BLaER1 (cell line): ENCODE results near the gene MTHFSD.
A peak's percentile ranks its signal among the peaks of the same experiment; 100 is the strongest.

Source experiments
- H3K27ac ChIP-seq: shearing (Covaris generic); formaldehyde crosslinking; 2 replicates; pipeline ENCODE4 v1.8.1; 2022
- H3K27me3 ChIP-seq: shearing (Covaris generic); formaldehyde crosslinking; 2 replicates; pipeline ENCODE4 v1.8.1; 2022
- H3K36me3 ChIP-seq: shearing (Covaris generic); formaldehyde crosslinking; 2 replicates; pipeline ENCODE4 v1.8.1; 2022
- H3K4me1 ChIP-seq: shearing (Covaris generic); formaldehyde crosslinking; 2 replicates; pipeline ENCODE4 v1.8.1; 2022
- H3K4me2 ChIP-seq: shearing (Covaris generic); formaldehyde crosslinking; 2 replicates; pipeline ENCODE4 v1.8.1; 2022
- H3K4me3 ChIP-seq: shearing (Covaris generic); formaldehyde crosslinking; 2 replicates; pipeline ENCODE4 v1.8.1; 2022
- H3K9ac ChIP-seq: shearing (Covaris generic); formaldehyde crosslinking; 2 replicates; pipeline ENCODE4 v1.8.1; 2022
- H3K9me3 ChIP-seq: shearing (Covaris generic); formaldehyde crosslinking; 2 replicates; pipeline ENCODE4 v1.8.1; 2022
- H4K20me1 ChIP-seq: shearing (Covaris generic); formaldehyde crosslinking; 2 replicates; pipeline ENCODE4 v1.8.1; 2022
- Cebpa-rat ChIP-seq: shearing (Covaris generic); IDR thresholded peaks from 2 replicates; pipeline ENCODE4 v1.8.1; 2022

Gene MTHFSD

DNA sequence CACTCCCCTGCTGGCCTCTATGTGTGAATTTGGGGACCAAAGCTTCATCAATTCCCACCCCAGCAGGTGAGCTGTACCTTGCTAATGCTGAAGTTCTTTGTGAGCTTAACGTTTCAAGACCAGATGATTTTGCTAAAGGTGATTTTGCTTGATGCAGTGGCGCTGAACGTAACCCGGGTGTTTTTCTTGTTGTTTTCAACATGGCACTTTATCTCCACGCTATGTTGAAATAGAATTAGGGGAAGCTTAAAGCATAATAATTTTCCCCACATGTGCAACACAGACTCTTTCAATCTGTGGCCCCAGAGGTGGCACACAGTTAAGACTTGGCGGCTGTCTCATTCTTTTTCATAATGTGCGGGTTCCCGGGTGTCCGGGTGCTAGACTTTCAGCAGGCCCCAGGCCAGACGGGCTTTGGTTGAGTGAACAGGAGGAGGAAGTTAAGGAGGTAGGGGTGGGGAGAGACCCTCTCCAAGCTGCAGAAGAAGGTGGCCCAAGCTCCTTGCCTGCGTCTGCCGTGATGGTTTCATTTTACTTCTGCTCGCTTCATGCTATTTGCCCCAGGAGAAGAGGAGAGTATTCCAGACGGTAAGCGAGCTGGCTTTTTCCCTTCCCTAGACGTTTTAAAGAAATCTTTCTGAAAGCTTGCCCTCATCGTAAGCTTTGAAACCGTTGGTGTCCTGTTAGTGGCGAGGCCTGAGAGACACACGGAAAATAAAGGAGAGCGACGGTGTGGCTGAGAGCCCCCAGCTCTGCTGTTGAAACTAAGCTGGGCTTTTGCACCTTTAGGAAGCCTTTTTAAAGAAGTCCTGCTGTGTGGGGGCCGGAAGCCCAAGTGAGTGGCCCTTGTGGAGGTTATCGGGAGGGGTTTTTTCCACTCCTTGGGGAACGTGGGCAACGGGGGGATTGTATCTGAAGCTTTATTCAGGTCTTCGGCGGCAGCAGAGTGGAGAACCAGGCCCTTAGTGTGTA, 15.8 kb upstream of the MTHFSD start:
- no peak for TF ChIP-seq Cebpa-rat
- Histone ChIP-seq H3K9me3 (no peaks in the 10 kb centered on the region), H3K4me3 (peak overlapping the region; percentile 43), H3K27me3 (peaks cover 89% of the 10 kb centered on the region), H3K27ac (no peak overlapping the region), H3K4me1 (peaks cover 25% of the 10 kb centered on the region), H3K4me2 (peak overlapping the region; percentile 76), H4K20me1 (peaks cover 23% of the 10 kb centered on the region), H3K36me3 (no peaks in the 10 kb centered on the region), H3K9ac (no peak overlapping the region)

DNA sequence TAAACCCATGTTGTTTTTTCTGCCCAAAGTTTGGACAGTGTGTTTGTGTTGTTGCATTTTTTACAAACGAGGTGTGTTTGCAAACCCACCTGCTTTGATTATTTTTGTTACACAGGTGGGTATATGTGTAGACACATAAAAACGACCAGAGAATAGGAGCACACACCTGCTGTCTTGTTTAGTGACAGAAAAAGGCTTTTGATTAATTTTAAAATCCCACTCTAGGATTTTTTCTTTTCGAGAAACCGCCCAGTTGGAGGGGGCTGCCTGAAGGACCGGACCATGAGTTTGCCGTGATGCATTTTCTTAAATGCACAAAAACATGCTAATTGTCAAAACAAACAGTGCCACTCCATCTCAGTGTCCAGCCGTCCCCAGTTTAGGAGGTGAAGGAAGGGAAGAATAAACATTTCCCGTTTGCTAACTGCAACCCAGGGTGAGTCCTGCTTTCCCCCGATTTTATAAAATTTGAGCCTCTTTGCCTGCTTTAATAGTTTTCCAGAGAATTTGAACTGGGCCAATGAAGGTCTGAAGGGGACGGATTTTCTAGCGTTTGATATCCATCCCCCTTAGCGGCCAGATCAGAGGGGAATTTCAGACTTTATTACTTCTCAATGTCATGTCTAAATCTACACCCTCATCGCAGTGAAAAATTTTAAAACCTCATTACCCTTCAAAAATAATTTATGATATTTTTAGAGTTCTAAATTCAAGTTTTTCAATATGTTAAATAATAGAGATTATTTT, 14.8 kb upstream of the MTHFSD start:
- Histone ChIP-seq H3K36me3 (no peaks in the 10 kb centered on the region), H3K4me1 (peaks cover 25% of the 10 kb centered on the region), H3K9ac (no peak overlapping the region), H3K4me3 (no peak overlapping the region), H3K9me3 (no peaks in the 10 kb centered on the region), H3K4me2 (no peak overlapping the region), H4K20me1 (peaks cover 23% of the 10 kb centered on the region), H3K27me3 (peaks cover 89% of the 10 kb centered on the region), H3K27ac (no peak overlapping the region)
- TF ChIP-seq Cebpa-rat: no peak

DNA sequence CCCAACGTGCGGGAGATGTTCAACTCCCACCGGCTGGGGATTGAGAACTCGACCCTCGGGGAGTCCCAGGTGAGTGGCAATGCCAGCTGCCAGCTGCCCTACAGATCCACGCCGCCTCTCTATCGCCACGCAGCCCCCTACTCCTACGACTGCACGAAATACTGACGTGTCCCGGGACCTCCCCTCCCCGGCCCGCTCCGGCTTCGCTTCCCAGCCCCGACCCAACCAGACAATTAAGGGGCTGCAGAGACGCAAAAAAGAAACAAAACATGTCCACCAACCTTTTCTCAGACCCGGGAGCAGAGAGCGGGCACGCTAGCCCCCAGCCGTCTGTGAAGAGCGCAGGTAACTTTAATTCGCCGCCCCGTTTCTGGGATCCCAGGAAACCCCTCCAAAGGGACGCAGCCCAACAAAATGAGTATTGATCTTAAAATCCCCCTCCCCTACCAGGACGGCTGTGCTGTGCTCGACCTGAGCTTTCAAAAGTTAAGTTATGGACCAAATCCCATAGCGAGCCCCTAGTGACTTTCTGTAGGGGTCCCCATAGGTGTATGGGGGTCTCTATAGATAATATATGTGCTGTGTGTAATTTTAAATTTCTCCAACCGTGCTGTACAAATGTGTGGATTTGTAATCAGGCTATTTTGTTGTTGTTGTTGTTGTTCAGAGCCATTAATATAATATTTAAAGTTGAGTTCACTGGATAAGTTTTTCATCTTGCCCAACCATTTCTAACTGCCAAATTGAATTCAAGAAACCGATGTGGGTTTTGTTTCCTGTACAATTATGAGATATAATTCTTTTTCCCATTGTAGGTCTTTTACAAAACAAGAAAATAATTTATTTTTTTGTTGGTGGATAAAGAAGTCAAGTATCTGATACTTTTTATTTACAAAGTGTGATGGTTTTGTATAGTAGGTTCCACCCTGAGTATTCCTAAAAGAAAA, 13.9 kb upstream of the MTHFSD start:
- Histone ChIP-seq H3K27me3 (peaks cover 89% of the 10 kb centered on the region), H4K20me1 (peaks cover 23% of the 10 kb centered on the region), H3K9me3 (no peaks in the 10 kb centered on the region), H3K4me1 (peaks cover 25% of the 10 kb centered on the region), H3K4me3 (no peak overlapping the region), H3K9ac (no peak overlapping the region), H3K27ac (no peak overlapping the region), H3K36me3 (no peaks in the 10 kb centered on the region), H3K4me2 (no peak overlapping the region)
- TF ChIP-seq Cebpa-rat: no peak

DNA sequence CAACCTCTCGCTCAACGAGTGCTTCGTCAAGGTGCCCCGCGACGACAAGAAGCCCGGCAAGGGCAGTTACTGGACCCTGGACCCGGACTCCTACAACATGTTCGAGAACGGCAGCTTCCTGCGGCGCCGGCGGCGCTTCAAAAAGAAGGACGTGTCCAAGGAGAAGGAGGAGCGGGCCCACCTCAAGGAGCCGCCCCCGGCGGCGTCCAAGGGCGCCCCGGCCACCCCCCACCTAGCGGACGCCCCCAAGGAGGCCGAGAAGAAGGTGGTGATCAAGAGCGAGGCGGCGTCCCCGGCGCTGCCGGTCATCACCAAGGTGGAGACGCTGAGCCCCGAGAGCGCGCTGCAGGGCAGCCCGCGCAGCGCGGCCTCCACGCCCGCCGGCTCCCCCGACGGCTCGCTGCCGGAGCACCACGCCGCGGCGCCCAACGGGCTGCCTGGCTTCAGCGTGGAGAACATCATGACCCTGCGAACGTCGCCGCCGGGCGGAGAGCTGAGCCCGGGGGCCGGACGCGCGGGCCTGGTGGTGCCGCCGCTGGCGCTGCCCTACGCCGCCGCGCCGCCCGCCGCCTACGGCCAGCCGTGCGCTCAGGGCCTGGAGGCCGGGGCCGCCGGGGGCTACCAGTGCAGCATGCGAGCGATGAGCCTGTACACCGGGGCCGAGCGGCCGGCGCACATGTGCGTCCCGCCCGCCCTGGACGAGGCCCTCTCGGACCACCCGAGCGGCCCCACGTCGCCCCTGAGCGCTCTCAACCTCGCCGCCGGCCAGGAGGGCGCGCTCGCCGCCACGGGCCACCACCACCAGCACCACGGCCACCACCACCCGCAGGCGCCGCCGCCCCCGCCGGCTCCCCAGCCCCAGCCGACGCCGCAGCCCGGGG, 12.9 kb upstream of the MTHFSD start:
- H3K27ac ChIP-seq: no peak overlapping the region
- H3K9ac ChIP-seq: no peak overlapping the region
- no peak for TF ChIP-seq Cebpa-rat
- peaks cover 29% of the 10 kb centered on the region for H3K4me1 ChIP-seq
- H4K20me1 ChIP-seq: peaks cover 23% of the 10 kb centered on the region
- H3K4me2 ChIP-seq: no peak overlapping the region
- no peaks in the 10 kb centered on the region for H3K9me3 ChIP-seq
- H3K27me3 ChIP-seq: peaks cover 89% of the 10 kb centered on the region
- H3K36me3 ChIP-seq: no peaks in the 10 kb centered on the region
- peak overlapping the region; percentile 70 for H3K4me3 ChIP-seq

DNA sequence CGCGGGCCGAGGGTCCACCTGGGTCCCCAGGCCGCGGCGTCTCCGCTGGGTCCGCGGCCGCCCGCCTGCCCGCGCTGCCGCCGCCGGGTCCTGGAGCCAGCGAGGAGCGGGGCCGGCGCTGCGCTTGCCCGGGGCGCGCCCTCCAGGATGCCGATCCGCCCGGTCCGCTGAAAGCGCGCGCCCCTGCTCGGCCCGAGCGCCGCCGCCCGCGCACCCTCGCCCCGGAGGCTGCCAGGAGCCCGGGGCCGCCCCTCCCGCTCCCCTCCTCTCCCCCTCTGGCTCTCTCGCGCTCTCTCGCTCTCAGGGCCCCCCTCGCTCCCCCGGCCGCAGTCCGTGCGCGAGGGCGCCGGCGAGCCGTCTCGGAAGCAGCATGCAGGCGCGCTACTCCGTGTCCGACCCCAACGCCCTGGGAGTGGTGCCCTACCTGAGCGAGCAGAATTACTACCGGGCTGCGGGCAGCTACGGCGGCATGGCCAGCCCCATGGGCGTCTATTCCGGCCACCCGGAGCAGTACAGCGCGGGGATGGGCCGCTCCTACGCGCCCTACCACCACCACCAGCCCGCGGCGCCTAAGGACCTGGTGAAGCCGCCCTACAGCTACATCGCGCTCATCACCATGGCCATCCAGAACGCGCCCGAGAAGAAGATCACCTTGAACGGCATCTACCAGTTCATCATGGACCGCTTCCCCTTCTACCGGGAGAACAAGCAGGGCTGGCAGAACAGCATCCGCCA, 12.1 kb upstream of the MTHFSD start:
- no peak overlapping the region for H3K9ac ChIP-seq
- H3K36me3 ChIP-seq: no peaks in the 10 kb centered on the region
- H3K4me3 ChIP-seq: peak overlapping the region; percentile 70
- peaks cover 29% of the 10 kb centered on the region for H3K4me1 ChIP-seq
- no peak overlapping the region for H3K27ac ChIP-seq
- TF ChIP-seq Cebpa-rat: no peak
- H3K27me3 ChIP-seq: peaks cover 83% of the 10 kb centered on the region
- no peaks in the 10 kb centered on the region for H3K9me3 ChIP-seq
- H4K20me1 ChIP-seq: peaks cover 23% of the 10 kb centered on the region
- peak overlapping the region; percentile 94 for H3K4me2 ChIP-seq

DNA sequence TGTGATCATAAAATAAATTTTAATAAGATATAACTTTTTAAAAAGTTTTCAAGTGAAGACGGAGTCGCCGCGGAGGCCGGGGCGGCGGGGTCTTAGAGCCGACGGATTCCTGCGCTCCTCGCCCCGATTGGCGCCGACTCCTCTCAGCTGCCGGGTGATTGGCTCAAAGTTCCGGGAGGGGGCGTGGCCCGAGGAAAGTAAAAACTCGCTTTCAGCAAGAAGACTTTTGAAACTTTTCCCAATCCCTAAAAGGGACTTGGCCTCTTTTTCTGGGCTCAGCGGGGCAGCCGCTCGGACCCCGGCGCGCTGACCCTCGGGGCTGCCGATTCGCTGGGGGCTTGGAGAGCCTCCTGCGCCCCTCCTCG, 11.5 kb upstream of the MTHFSD start, which contains the start of gene FOXC2:
TSS of gene FOXC2 (plus strand) at position 229 of the 365 bp plus-strand sequence. CDS start 507 bp downstream, outside the sequence.
- H3K4me1 ChIP-seq: peaks cover 25% of the 10 kb centered on the region
- TF ChIP-seq Cebpa-rat: no peak
- H3K4me2 ChIP-seq: peak within 1 kb of the TSS; percentile 94
- H3K4me3 ChIP-seq: peak within 1 kb of the TSS; percentile 70
- no peaks in the 10 kb centered on the region for H3K9me3 ChIP-seq
- peaks cover 23% of the 10 kb centered on the region for H4K20me1 ChIP-seq
- no peaks in the 10 kb centered on the region for H3K36me3 ChIP-seq
- H3K27me3 ChIP-seq: peaks cover 78% of the 10 kb centered on the region
- no peak within 1 kb of the TSS for H3K27ac ChIP-seq
- no peak within 1 kb of the TSS for H3K9ac ChIP-seq

DNA sequence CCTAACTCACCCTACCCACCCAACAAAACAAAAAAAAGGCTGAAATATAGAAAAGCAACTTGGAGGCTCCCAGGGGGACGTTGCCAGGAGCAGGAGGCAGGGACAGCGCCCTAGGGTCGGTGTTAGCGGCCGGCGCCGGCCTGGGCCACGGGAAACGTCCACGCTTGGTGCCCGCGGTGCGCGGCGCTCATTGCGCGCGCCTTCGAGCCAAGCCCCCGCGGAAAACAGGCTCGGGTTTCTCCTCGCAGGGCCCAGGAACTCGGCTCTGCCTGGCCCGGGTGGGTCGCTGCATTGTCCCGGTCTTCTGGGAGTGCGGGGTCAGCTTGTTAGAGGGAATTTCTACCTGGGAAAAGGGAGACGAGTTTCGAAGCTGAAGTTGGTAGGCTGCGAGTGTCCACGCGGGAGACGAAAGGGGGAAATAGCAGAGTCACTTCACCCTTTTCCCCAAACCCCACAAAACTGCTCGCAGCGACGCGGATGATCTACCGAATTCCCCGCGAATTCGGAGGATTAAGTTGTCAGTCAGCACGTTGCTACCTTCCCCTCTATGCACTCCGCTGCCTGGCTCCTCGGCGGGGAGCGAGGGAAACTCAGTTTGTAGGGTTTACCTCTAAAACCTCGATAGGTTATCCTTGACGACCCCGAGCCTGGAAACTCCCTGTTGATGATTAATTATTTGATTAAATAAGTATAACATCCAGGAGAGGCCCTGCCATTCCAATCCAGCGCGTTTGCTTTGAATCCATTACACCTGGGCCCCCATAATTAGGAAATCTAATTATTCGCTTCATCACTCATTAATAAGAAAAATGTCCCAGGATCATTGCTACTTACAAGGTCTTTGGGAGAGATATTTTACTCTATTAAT, 10.8 kb upstream of the MTHFSD start:
- no peak overlapping the region for H3K9ac ChIP-seq
- H3K4me2 ChIP-seq: peak overlapping the region; percentile 94
- peak overlapping the region; percentile 70; the same call in 1 of the 2 replicates for H3K4me3 ChIP-seq
- no peaks in the 10 kb centered on the region for H3K36me3 ChIP-seq
- peaks cover 23% of the 10 kb centered on the region for H4K20me1 ChIP-seq
- H3K4me1 ChIP-seq: peaks cover 18% of the 10 kb centered on the region
- H3K9me3 ChIP-seq: no peaks in the 10 kb centered on the region
- peaks cover 70% of the 10 kb centered on the region for H3K27me3 ChIP-seq
- TF ChIP-seq Cebpa-rat: no peak
- no peak overlapping the region for H3K27ac ChIP-seq
